SU-DHL-6 (cell line): ENCODE results near the gene C1orf141.

ENCODE experiments used
- H2AFZ ChIP-seq: fragments of 200-600 bp; sonication (generic); 2 replicates; pipeline ENCODE4 v1.6.1; 2014; ENCODE audit warnings: low read depth, mild to moderate bottlenecking, moderate library complexity, mixed read lengths, antibody characterized with exemption, low read length; ENCODE audit not compliant: severe bottlenecking
- H3F3A ChIP-seq: fragments of 200-600 bp; shearing (Covaris generic); 2 replicates; pipeline ENCODE4 v1.6.0; 2016; ENCODE audit warnings: antibody characterized with exemption, mild to moderate bottlenecking; ENCODE audit not compliant: insufficient read depth
- H3K27ac ChIP-seq: fragments of 200-600 bp; sonication (generic); 2 replicates; pipeline ENCODE4 v1.5.1; 2016; ENCODE audit warnings: low read depth, mild to moderate bottlenecking, low read length, moderate library complexity, mixed read lengths
- H3K27me3 ChIP-seq: fragments of 200-600 bp; sonication (generic), shearing (Covaris generic); 2 replicates; pipeline ENCODE4 v1.6.0; 2014; ENCODE audit warnings: mild to moderate bottlenecking, low read length
- H3K36me3 ChIP-seq: fragments of 200-600 bp; sonication (generic); 2 replicates; pipeline ENCODE4 v1.6.1; 2014; ENCODE audit warnings: mild to moderate bottlenecking, low read length, mixed read lengths
- H3K4me2 ChIP-seq: fragments of 300-600, 200-600 bp; shearing (Covaris generic), sonication (generic); 2 replicates; pipeline ENCODE4 v1.6.0; 2014; ENCODE audit warnings: low read length, low read depth, mild to moderate bottlenecking; ENCODE audit not compliant: poor library complexity, severe bottlenecking
- H3K4me3 ChIP-seq: fragments of 200-600 bp; sonication (generic); 2 replicates; pipeline ENCODE4 v1.5.1; 2014; ENCODE audit warnings: antibody characterized with exemption, low read length, mild to moderate bottlenecking, mixed read lengths; ENCODE audit not compliant: insufficient read depth, poor library complexity, severe bottlenecking
- H3K79me2 ChIP-seq: fragments of 200-600 bp; sonication (generic); 2 replicates; pipeline ENCODE4 v1.6.1; 2014; ENCODE audit warnings: mild to moderate bottlenecking, low read length, moderate library complexity; ENCODE audit not compliant: insufficient read depth
- H3K9ac ChIP-seq: fragments of 200-600 bp; sonication (generic); 2 replicates; pipeline ENCODE4 v1.7.0; 2014; ENCODE audit warnings: mild to moderate bottlenecking, low read length
- H3K9me2 ChIP-seq: fragments of 200-600 bp; sonication (generic); replicated peaks from 2 replicates; pipeline ENCODE4 v1.6.1; 2014; ENCODE audit warnings: low read length; ENCODE audit not compliant: insufficient read depth
- H3K9me3 ChIP-seq: fragments of 200-600 bp; sonication (generic); 2 replicates; pipeline ENCODE4 v1.6.1; 2014; ENCODE audit warnings: low read length, mixed read lengths; ENCODE audit not compliant: insufficient read depth
- H4K20me1 ChIP-seq: fragments of 200-600 bp; sonication (generic); 2 replicates; pipeline ENCODE4 v1.6.1; 2014; ENCODE audit warnings: low read depth, mild to moderate bottlenecking, antibody characterized with exemption, low read length, moderate library complexity, mixed read lengths
- CTCF ChIP-seq: fragments of 200-600 bp; sonication (generic); IDR thresholded peaks from one replicate; pipeline ENCODE4 v1.5.1; 2017; ENCODE audit warnings: antibody characterized with exemption, mild to moderate bottlenecking, low read length, moderate library complexity; ENCODE audit not compliant: insufficient read depth, poor library complexity, severe bottlenecking
- EZH2phosphoT487 ChIP-seq: fragments of 200-600 bp; sonication (generic), shearing (Covaris generic); conservative IDR thresholded peaks from 2 replicates; pipeline ENCODE4 v1.6.1; 2018; ENCODE audit warnings: mild to moderate bottlenecking, antibody characterized with exemption, low read length, moderate library complexity, mixed read lengths

Gene C1orf141

GRCh38 chr1:67105508-67105907 lies 29.3 kb downstream of the C1orf141 start:
- TF ChIP-seq CTCF (no peak), EZH2phosphoT487 (no peak)
- no peak overlapping the region for H3K27ac ChIP-seq
- no peaks in the 10 kb centered on the region for H3K36me3 ChIP-seq
- no peak overlapping the region for H3K4me2 ChIP-seq
- H3K27me3 ChIP-seq = no peaks in the 10 kb centered on the region
- H3K9ac ChIP-seq = no peak overlapping the region
- H3F3A ChIP-seq = peaks cover 15% of the 10 kb centered on the region
- H3K9me3 ChIP-seq = no peaks in the 10 kb centered on the region
- no peak overlapping the region for H3K4me3 ChIP-seq
- no peak overlapping the region for H2AFZ ChIP-seq
- no peaks in the 10 kb centered on the region for H4K20me1 ChIP-seq
- no peaks in the 10 kb centered on the region for H3K9me2 ChIP-seq
- H3K79me2 ChIP-seq = no peaks in the 10 kb centered on the region

DNA sequence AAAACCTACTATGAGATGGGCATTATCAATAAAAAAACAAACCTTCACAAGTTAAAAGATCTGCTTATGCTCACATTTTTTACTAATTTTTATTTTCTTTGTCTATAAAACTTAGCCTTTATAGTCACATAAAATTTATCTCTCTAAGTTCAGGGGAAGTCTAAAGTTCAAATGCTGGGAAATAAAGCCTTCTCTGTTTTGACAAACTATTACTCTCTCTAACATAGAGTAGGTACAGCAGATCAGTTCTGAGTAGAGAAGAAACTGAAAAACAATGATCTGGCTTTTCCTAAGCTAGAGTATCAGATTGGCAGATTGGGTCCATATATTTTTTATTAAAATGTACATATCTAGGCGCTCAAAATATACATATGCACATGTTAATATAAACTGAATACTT lies 31.2 kb downstream of the C1orf141 start:
- Histone ChIP-seq H3K9me3 (no peaks in the 10 kb centered on the region), H3K27me3 (no peaks in the 10 kb centered on the region)
- TF ChIP-seq EZH2phosphoT487 = no peak
- TF ChIP-seq CTCF = no peak

DNA sequence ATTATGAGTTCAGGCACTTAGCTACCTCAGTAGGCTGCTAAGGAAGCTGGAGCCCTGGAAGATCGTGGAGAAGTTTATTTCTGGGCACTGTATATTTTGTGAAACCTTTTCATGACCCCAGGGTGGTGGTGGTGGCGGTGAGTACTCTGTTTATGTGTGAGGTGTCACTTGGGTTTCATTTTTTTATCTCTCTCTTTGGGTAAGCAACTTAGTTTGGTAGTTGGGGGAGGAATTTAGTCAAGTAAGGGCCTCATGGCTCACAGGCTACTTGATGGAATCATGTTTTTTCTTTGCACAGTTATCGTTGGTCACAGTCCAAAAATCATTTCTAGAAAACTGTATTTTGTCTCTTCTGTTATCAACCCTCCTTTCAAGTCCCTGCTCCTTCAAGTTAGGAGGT lies 33.9 kb downstream of the C1orf141 start:
- no peak for TF ChIP-seq CTCF
- TF ChIP-seq EZH2phosphoT487 = no peak
- Histone ChIP-seq H3K27me3 (no peaks in the 10 kb centered on the region), H3K9me2 (no peaks in the 10 kb centered on the region), H3K79me2 (no peaks in the 10 kb centered on the region), H3K4me2 (no peak overlapping the region), H3K36me3 (no peaks in the 10 kb centered on the region), H2AFZ (peak overlapping the region; percentile 16), H3F3A (0 out of 2 replicates have a peak, but pooled peaks cover 5% of the 10 kb centered on the region), H3K9ac (no peak overlapping the region), H3K9me3 (no peaks in the 10 kb centered on the region), H4K20me1 (no peaks in the 10 kb centered on the region), H3K27ac (no peak overlapping the region), H3K4me3 (no peak overlapping the region)

More for the DNA sequence above, 31.2 kb downstream of the C1orf141 start:
- H3K36me3 ChIP-seq = no peaks in the 10 kb centered on the region
- no peak overlapping the region for H2AFZ ChIP-seq
- no peaks in the 10 kb centered on the region for H4K20me1 ChIP-seq
- no peak overlapping the region for H3K9ac ChIP-seq
- H3K79me2 ChIP-seq = no peaks in the 10 kb centered on the region
- peaks cover 15% of the 10 kb centered on the region for H3F3A ChIP-seq
- no peaks in the 10 kb centered on the region for H3K9me2 ChIP-seq
- no peak overlapping the region for H3K4me2 ChIP-seq
- no peak overlapping the region for H3K4me3 ChIP-seq
- no peak overlapping the region for H3K27ac ChIP-seq

GRCh38 chr1:67097305-67097704 lies 37.5 kb downstream of the C1orf141 start:
- Histone ChIP-seq H4K20me1 (no peaks in the 10 kb centered on the region), H3F3A (no peaks in the 10 kb centered on the region), H3K27ac (no peak overlapping the region), H3K9me2 (no peaks in the 10 kb centered on the region), H3K79me2 (no peaks in the 10 kb centered on the region), H3K4me2 (no peak overlapping the region), H3K27me3 (no peaks in the 10 kb centered on the region), H3K4me3 (no peak overlapping the region), H3K9ac (no peak overlapping the region), H2AFZ (no peak overlapping the region), H3K36me3 (no peaks in the 10 kb centered on the region), H3K9me3 (no peaks in the 10 kb centered on the region)
- TF ChIP-seq CTCF (no peak), EZH2phosphoT487 (no peak)
